ENCODE results near the gene BIRC6.

DNA sequence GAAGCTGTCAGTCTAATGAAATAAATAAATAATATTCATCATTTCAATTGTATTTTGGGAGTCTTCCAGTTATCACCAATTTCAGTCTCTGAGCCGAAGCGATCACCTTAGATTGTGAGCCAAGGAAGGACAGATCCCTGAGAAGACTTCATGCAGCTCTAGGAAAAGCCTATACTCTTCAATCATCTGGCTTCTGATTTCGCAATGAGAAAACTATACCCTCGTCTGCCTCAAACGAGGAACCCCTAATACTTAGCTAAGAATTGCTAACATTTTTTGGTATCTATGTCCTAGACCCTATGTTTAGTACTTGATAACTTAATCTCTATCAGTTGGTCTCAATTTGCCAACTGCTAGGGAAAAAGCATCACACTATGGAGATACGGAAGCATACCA is 266.5 kb downstream of the BIRC6 start:
- TF ChIP-seq, protein P1, sequence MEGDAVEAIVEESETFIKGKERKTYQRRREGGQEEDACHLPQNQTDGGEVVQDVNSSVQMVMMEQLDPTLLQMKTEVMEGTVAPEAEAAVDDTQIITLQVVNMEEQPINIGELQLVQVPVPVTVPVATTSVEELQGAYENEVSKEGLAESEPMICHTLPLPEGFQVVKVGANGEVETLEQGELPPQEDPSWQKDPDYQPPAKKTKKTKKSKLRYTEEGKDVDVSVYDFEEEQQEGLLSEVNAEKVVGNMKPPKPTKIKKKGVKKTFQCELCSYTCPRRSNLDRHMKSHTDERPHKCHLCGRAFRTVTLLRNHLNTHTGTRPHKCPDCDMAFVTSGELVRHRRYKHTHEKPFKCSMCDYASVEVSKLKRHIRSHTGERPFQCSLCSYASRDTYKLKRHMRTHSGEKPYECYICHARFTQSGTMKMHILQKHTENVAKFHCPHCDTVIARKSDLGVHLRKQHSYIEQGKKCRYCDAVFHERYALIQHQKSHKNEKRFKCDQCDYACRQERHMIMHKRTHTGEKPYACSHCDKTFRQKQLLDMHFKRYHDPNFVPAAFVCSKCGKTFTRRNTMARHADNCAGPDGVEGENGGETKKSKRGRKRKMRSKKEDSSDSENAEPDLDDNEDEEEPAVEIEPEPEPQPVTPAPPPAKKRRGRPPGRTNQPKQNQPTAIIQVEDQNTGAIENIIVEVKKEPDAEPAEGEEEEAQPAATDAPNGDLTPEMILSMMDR (conservative IDR thresholded peaks at IDR 0.05 in 1 of 2, IDR thresholded peaks at IDR 0.05 in 1 of 2; ENCODE audit: low read depth in 1 of 2, low read length in 2 of 2): no peak
- no peak for TF ChIP-seq EZH2 (IDR thresholded peaks at IDR 0.05; ENCODE audit: low read length, missing control alignments)

Measured in fibroblast of lung (primary cell).